ENCODE data around the gene CCDC43.

DNA sequence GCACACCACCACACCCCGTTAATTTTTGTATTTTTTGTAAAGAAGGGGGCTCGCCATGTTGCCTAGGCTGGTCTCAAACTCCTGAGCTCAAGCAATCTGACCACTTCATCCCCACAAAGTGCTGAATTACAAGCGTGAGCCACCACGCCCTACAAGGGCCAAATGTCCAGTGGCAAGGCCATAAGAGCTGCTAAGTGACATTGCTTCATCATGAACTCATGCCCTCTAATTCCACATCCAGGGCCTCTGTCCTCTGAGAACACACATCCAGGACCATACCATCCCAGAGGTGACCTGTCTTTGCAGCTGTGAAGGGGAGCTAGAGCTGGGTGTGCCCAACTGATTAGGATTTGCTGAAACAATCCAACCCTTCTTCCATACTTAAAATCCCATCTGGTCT lies 58.9 kb downstream of the CCDC43 start:
- TF ChIP-seq POLR2A (IDR thresholded peaks at IDR 0.05; ENCODE audit: low read depth): no peak
- TF ChIP-seq, protein P1, sequence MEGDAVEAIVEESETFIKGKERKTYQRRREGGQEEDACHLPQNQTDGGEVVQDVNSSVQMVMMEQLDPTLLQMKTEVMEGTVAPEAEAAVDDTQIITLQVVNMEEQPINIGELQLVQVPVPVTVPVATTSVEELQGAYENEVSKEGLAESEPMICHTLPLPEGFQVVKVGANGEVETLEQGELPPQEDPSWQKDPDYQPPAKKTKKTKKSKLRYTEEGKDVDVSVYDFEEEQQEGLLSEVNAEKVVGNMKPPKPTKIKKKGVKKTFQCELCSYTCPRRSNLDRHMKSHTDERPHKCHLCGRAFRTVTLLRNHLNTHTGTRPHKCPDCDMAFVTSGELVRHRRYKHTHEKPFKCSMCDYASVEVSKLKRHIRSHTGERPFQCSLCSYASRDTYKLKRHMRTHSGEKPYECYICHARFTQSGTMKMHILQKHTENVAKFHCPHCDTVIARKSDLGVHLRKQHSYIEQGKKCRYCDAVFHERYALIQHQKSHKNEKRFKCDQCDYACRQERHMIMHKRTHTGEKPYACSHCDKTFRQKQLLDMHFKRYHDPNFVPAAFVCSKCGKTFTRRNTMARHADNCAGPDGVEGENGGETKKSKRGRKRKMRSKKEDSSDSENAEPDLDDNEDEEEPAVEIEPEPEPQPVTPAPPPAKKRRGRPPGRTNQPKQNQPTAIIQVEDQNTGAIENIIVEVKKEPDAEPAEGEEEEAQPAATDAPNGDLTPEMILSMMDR (IDR thresholded peaks at IDR 0.05): no peak
- no peak for TF ChIP-seq EP300 (IDR thresholded peaks at IDR 0.05)
- TF ChIP-seq POLR2AphosphoS5 (IDR thresholded peaks at IDR 0.05): no peak

Measured in esophagus muscularis mucosa (tissue), 4 donors.